HepG2 (cell line): Measurements from ENCODE around the gene RHOC. TPM values are rescaled to one million over a fixed set of nuclear protein-coding genes. Genes with fewer than 3 reads are reported as not detected.
A peak's percentile ranks its signal among the peaks of the same experiment; 100 is the strongest.

Experiments
- ATF7 ChIP-seq, 2 experiments: fragments of 450-650 bp in 1 of 2; sonication (generic) in 1 of 2; formaldehyde crosslinking in 1 of 2; IDR thresholded peaks; 2 replicates each; pipeline versions ENCODE4 v1.4.0 to v1.6.1; 2016 to 2020; ENCODE audit warnings: antibody characterized with exemption in 1 of 2, mild to moderate bottlenecking in 1 of 2, missing genetic modification reagents in 1 of 2
- CREB1 ChIP-seq, 2 experiments: fragments of 450-650 bp in 1 of 2; IDR thresholded peaks; 2 replicates each; pipeline ENCODE4 v1.6.1; 2016 to 2017; ENCODE audit warnings: control low read depth in 1 of 2, mild to moderate bottlenecking in 1 of 2, missing compliant biosample characterization in 1 of 2, missing genetic modification characterization in 1 of 2
- EP300 ChIP-seq, 3 experiments: sonication (generic) in 1 of 3; formaldehyde crosslinking in 1 of 3; IDR thresholded peaks; 2 replicates each; pipeline versions ENCODE4 v1.5.1 to v1.6.1; 2011 to 2020; ENCODE audit warnings: low read depth in 2 of 3, low read length in 2 of 3, borderline replicate concordance in 1 of 3, improper control_type of control experiment in 1 of 3, mild to moderate bottlenecking in 1 of 3, missing genetic modification reagents in 1 of 3, moderate library complexity in 1 of 3
- FOXA3 ChIP-seq: IDR thresholded peaks from 2 replicates; pipeline ENCODE4 v1.6.1; 2016; ENCODE audit warnings: missing genetic modification reagents, missing compliant biosample characterization
- FOXK1 ChIP-seq: sonication (generic); formaldehyde crosslinking; IDR thresholded peaks from 2 replicates; pipeline ENCODE4 v1.4.0; 2020; ENCODE audit warnings: low read depth, missing genetic modification reagents, borderline replicate concordance
- GATAD2A ChIP-seq: IDR thresholded peaks from 2 replicates; pipeline ENCODE4 v1.6.1; 2016
- HMG20A ChIP-seq: IDR thresholded peaks from 2 replicates; pipeline ENCODE4 v1.6.1; 2016; ENCODE audit warnings: borderline replicate concordance
- IRF1 ChIP-seq: sonication (generic); formaldehyde crosslinking; IDR thresholded peaks from 2 replicates; pipeline ENCODE4 v1.4.0; 2020; ENCODE audit warnings: low read depth, mild to moderate bottlenecking, missing genetic modification reagents
- KAT8 ChIP-seq: IDR thresholded peaks from 2 replicates; pipeline ENCODE4 v1.6.1; 2016; ENCODE audit warnings: missing genetic modification reagents, missing compliant biosample characterization
- MED1 ChIP-seq: sonication (generic); formaldehyde crosslinking; IDR thresholded peaks from 2 replicates; pipeline ENCODE4 v1.4.0; 2020; ENCODE audit warnings: missing genetic modification reagents
- MIER3 ChIP-seq: IDR thresholded peaks from 2 replicates; pipeline ENCODE4 v1.6.1; 2016; ENCODE audit warnings: missing compliant biosample characterization, borderline replicate concordance
- NFYC ChIP-seq: IDR thresholded peaks from 2 replicates; pipeline ENCODE4 v1.6.1; 2016; ENCODE audit warnings: missing genetic modification reagents, missing compliant biosample characterization
- PHF21A ChIP-seq: sonication (generic); formaldehyde crosslinking; IDR thresholded peaks from 2 replicates; pipeline ENCODE4 v1.5.0; 2020; ENCODE audit warnings: mild to moderate bottlenecking, missing genetic modification reagents
- RBM39 ChIP-seq: fragments of 200-400 bp; formaldehyde crosslinking; IDR thresholded peaks from one replicate; pipeline ENCODE4 v1.6.1; 2018; ENCODE audit warnings: antibody characterized with exemption, mild to moderate bottlenecking, low read depth, low read length; ENCODE audit not compliant: poor library complexity, severe bottlenecking
- SALL1 ChIP-seq: sonication (generic); formaldehyde crosslinking; IDR thresholded peaks from 2 replicates; pipeline ENCODE4 v1.8.0; 2022; ENCODE audit warnings: mild to moderate bottlenecking, missing genetic modification reagents
- SMC3 ChIP-seq: IDR thresholded peaks from 2 replicates; pipeline ENCODE4 v1.6.1; 2011; ENCODE audit warnings: low read length, improper control_type of control experiment
- SRSF4 ChIP-seq: fragments of 200-400 bp; formaldehyde crosslinking; IDR thresholded peaks from one replicate; pipeline ENCODE4 v1.6.1; 2018; ENCODE audit warnings: mild to moderate bottlenecking, low read depth, low read length, moderate library complexity; ENCODE audit not compliant: poor library complexity, severe bottlenecking
- SUZ12 ChIP-seq: fragments of 150-350 bp; IDR thresholded peaks from 2 replicates; pipeline ENCODE4 v1.6.1; 2014; ENCODE audit warnings: low read depth, low read length
- TBL1XR1 ChIP-seq: fragments of 150-350 bp; IDR thresholded peaks from 2 replicates; pipeline ENCODE4 v1.6.1; 2014; ENCODE audit warnings: borderline replicate concordance, low read length; ENCODE audit not compliant: partially characterized antibody
- TGIF2 ChIP-seq: IDR thresholded peaks from 2 replicates; pipeline ENCODE4 v1.6.1; 2016; ENCODE audit warnings: control low read depth, missing compliant biosample characterization
- THAP7 ChIP-seq: sonication (generic); formaldehyde crosslinking; IDR thresholded peaks from 2 replicates; pipeline ENCODE4 v1.8.1; 2023; ENCODE audit warnings: mild to moderate bottlenecking, missing genetic modification reagents
- ZC3H13 ChIP-seq: sonication (generic); formaldehyde crosslinking; IDR thresholded peaks from 2 replicates; pipeline ENCODE4 v1.8.1; 2023; ENCODE audit warnings: mild to moderate bottlenecking, missing genetic modification reagents, moderate library complexity
- ZNF124 ChIP-seq: sonication (generic); formaldehyde crosslinking; IDR thresholded peaks from 2 replicates; pipeline ENCODE4 v1.4.0; 2020; ENCODE audit warnings: missing genetic modification reagents
- ZNF256 ChIP-seq: sonication (generic); formaldehyde crosslinking; conservative IDR thresholded peaks from 2 replicates; pipeline ENCODE4 v1.4.0; 2020; ENCODE audit warnings: missing genetic modification reagents
- ZNF331 ChIP-seq: sonication (generic); formaldehyde crosslinking; IDR thresholded peaks from 2 replicates; pipeline ENCODE4 v1.4.0; 2020; ENCODE audit warnings: missing genetic modification reagents
- ZNF564 ChIP-seq: sonication (generic); formaldehyde crosslinking; IDR thresholded peaks from 2 replicates; pipeline ENCODE4 v1.8.1; 2023; ENCODE audit warnings: mild to moderate bottlenecking, missing genetic modification reagents
- ZNF567 ChIP-seq: sonication (generic); formaldehyde crosslinking; IDR thresholded peaks from 2 replicates; pipeline ENCODE4 v1.8.1; 2023; ENCODE audit warnings: mild to moderate bottlenecking, missing genetic modification reagents, borderline replicate concordance
- ZNF615 ChIP-seq: sonication (generic); formaldehyde crosslinking; IDR thresholded peaks from 2 replicates; pipeline ENCODE4 v1.5.0; 2020; ENCODE audit warnings: mild to moderate bottlenecking, missing genetic modification reagents, borderline replicate concordance
- ZNF660 ChIP-seq: sonication (generic); formaldehyde crosslinking; IDR thresholded peaks from 2 replicates; pipeline ENCODE4 v1.5.1; 2020; ENCODE audit warnings: mild to moderate bottlenecking, low read depth, missing genetic modification reagents, borderline replicate concordance
- polyA plus RNA-seq, 8 experiments: library from polyadenylated mRNA; depleted of rRNA in 3 of 8; stranded (reverse) in 7 of 8; unstranded in 1 of 8; fragments of >200 nt; fragmentation: Illumina TruSeq in 4 of 8; extraction: Trizol in 4 of 8; gene quantifications; 2 replicates each; pipeline versions ENCODE4 v1.2.1 to v1.2.3, GENCODE V29; 2011 to 2016; ENCODE audit warnings: low read depth in 4 of 8, missing spikeins in 1 of 8, mixed read lengths in 1 of 8; ENCODE audit not compliant: insufficient read depth in 1 of 8
- total RNA-seq, 5 experiments: library from RNA; depleted of rRNA; stranded (reverse); fragments of >200 nt; fragmentation: Illumina TruSeq; extraction: Trizol; gene quantifications; 2 replicates each; pipeline ENCODE4 v1.2.3, GENCODE V29; 2016; ENCODE audit warnings: low read depth in 1 of 5

Gene RHOC
- total and polyA plus RNA-seq, 2 of the 13 experiments (the other 11 are each of a cell fraction or from before 2014, with no cell fraction given) = 64.3 to 182 TPM

GRCh38 chr1:112700290-112701226, 6.4 kb downstream of the RHOC start (continued):
- TF ChIP-seq PHF21A (CRISPR knock-in tag) (peak; percentile 31; the same call in 1 of the 2 replicates), MIER3 (peak; percentile 71; the same call in 1 of the 2 replicates), ZC3H13 (CRISPR knock-in tag) (no peak), SALL1 (CRISPR knock-in tag) (peak; percentile 45; the same call in 1 of the 2 replicates), HMG20A (0 out of 2 replicates have a peak, but pooled peaks have one; percentile 12), MED1 (CRISPR knock-in tag) (peak; percentile 38; the same call in 1 of the 2 replicates), ATF7 (IDR thresholded peaks at IDR 0.05) (peak; percentile 89), ATF7 (CRISPR knock-in tag; IDR thresholded peaks at IDR 0.05) (peak; percentile 97), TGIF2 (CRISPR knock-in tag) (peak; percentile 29; the same call in 1 of the 2 replicates), ZNF256 (CRISPR knock-in tag) (no peak), TBL1XR1 (no peak), SRSF4 (no peak), FOXK1 (CRISPR knock-in tag) (no peak; the same call in 1 of the 2 replicates), ZNF660 (no peak), EP300 (IDR thresholded peaks at IDR 0.05; ENCODE audit: low read depth in 2 of 2, low read length in 2 of 2) (0 out of 4 replicates have a peak, but pooled peaks of 1 of the 2 experiments have one; percentile 15), EP300 (CRISPR knock-in tag; IDR thresholded peaks at IDR 0.05; ENCODE audit: borderline replicate concordance) (no peak), NFYC (CRISPR knock-in tag) (no peak), ZNF567 (no peak), ZNF564 (no peak), SUZ12 (no peak), ZNF331 (CRISPR knock-in tag) (no peak), SMC3 (no peak), ZNF615 (CRISPR knock-in tag) (0 out of 2 replicates have a peak, but pooled peaks have one; percentile 73), THAP7 (no peak), KAT8 (CRISPR knock-in tag) (0 out of 2 replicates have a peak, but pooled peaks have one; percentile 25), GATAD2A (peak; percentile 69), CREB1 (IDR thresholded peaks at IDR 0.05) (0 out of 2 replicates have a peak, but pooled peaks have one; percentile 6), CREB1 (CRISPR knock-in tag; IDR thresholded peaks at IDR 0.05) (no peak), RBM39 (no peak), ZNF124 (CRISPR knock-in tag) (no peak), IRF1 (no peak), FOXA3 (CRISPR knock-in tag) (peak; percentile 18; the same call in 1 of the 2 replicates)
